Endothelial cell (in vitro differentiated cells): Measurements from ENCODE around the gene FKBP10. TPM values are rescaled to one million over a fixed set of nuclear protein-coding genes. Genes with fewer than 3 reads are reported as not detected.
"Not testable (repeated sequence)": the region's sequence is repeated elsewhere in the genome, so short reads cannot be mapped to it uniquely, and the experiment has no call there.

Experiments
- DNase-seq: peaks from one replicate; pipeline ENCODE4 v3.0.0; 2021; ENCODE audit warnings: low spot score
- H3K27ac Mint-ChIP-seq: one replicate; pipeline ENCODE4 v1.8.0; 2021; ENCODE audit warnings: mixed read lengths, inconsistent platforms; ENCODE audit not compliant: unreplicated experiment
- H3K27me3 Mint-ChIP-seq: one replicate; pipeline ENCODE4 v1.8.0; 2021; ENCODE audit warnings: mild to moderate bottlenecking, moderate library complexity, mixed read lengths, inconsistent platforms; ENCODE audit not compliant: unreplicated experiment
- H3K36me3 Mint-ChIP-seq: one replicate; pipeline ENCODE4 v1.8.0; 2021; ENCODE audit warnings: mild to moderate bottlenecking, low read depth, mixed read lengths, inconsistent platforms; ENCODE audit not compliant: unreplicated experiment
- H3K4me1 Mint-ChIP-seq: one replicate; pipeline ENCODE4 v1.8.0; 2021; ENCODE audit warnings: mild to moderate bottlenecking, mixed read lengths, inconsistent platforms; ENCODE audit not compliant: unreplicated experiment
- H3K4me3 Mint-ChIP-seq: one replicate; pipeline ENCODE4 v1.8.0; 2021; ENCODE audit warnings: mild to moderate bottlenecking, mixed read lengths, inconsistent platforms; ENCODE audit not compliant: unreplicated experiment
- H3K9me3 Mint-ChIP-seq: one replicate; pipeline ENCODE4 v1.8.0; 2021; ENCODE audit warnings: mixed read lengths, inconsistent platforms; ENCODE audit not compliant: unreplicated experiment
- CTCF ChIP-seq: fragments of 200-600 bp; sonication (generic); IDR thresholded peaks from one replicate; pipeline ENCODE4 v1.5.0; 2021; ENCODE audit warnings: antibody characterized with exemption; ENCODE audit not compliant: unreplicated experiment
- total RNA-seq: library from RNA; stranded (reverse); fragmentation: NEBNext Ultra II Directional; extraction: Animal tissue kit (Norgen Biotek cat#: 25700); gene quantifications from one replicate; pipeline ENCODE4 v1.2.1, GENCODE V29; 2021; ENCODE audit not compliant: unreplicated experiment

FKBP10 gene
- total RNA-seq, 1 donor from 2014 or later = 167 TPM

- no peak for TF ChIP-seq CTCF
- Mint-ChIP-seq H3K4me1 (no peaks in the 10 kb centered on the region), H3K36me3 (peaks cover 3% of the 10 kb centered on the region), H3K9me3 (no peaks in the 10 kb centered on the region), H3K4me3 (no peak overlapping the region), H3K27me3 (no peaks in the 10 kb centered on the region), H3K27ac (no peak overlapping the region)
- no peak for DNase-seq
These were observed 32.2 kb downstream of the FKBP10 start for GRCh38 chr17:41844971-41845370.

GRCh38 chr17:41848788-41849187, 36.0 kb downstream of the FKBP10 start:
- Mint-ChIP-seq H3K4me1 (no peaks in the 10 kb centered on the region), H3K36me3 (peaks cover 3% of the 10 kb centered on the region), H3K9me3 (no peaks in the 10 kb centered on the region), H3K27ac (no peak overlapping the region), H3K4me3 (no peak overlapping the region), H3K27me3 (no peaks in the 10 kb centered on the region)
- DNase-seq = no peak
- no peak for TF ChIP-seq CTCF

- H3K27ac Mint-ChIP-seq = no peak overlapping the region
- H3K4me3 Mint-ChIP-seq = no peak overlapping the region
- no peak for DNase-seq
- no peaks in the 10 kb centered on the region for H3K27me3 Mint-ChIP-seq
- no peaks in the 10 kb centered on the region for H3K9me3 Mint-ChIP-seq
- TF ChIP-seq CTCF = no peak
- no peaks in the 10 kb centered on the region for H3K4me1 Mint-ChIP-seq
- peaks cover 3% of the 10 kb centered on the region for H3K36me3 Mint-ChIP-seq
These were observed 36.6 kb downstream of the FKBP10 start for GRCh38 chr17:41849251-41849990.

GRCh38 chr17:41851382-41851781, 38.6 kb downstream of the FKBP10 start:
- H3K4me3 Mint-ChIP-seq, H3K27ac Mint-ChIP-seq, DNase-seq, H3K27me3 Mint-ChIP-seq, H3K9me3 Mint-ChIP-seq, H3K4me1 Mint-ChIP-seq, H3K36me3 Mint-ChIP-seq: not testable (repeated sequence)

- Mint-ChIP-seq H3K9me3 (no peaks in the 10 kb centered on the region), H3K27ac (no peak overlapping the region), H3K27me3 (peaks cover 2% of the 10 kb centered on the region), H3K36me3 (no peaks in the 10 kb centered on the region), H3K4me3 (no peak overlapping the region), H3K4me1 (no peaks in the 10 kb centered on the region)
- no peak for TF ChIP-seq CTCF
- no peak for DNase-seq
These were observed 47.6 kb downstream of the FKBP10 start for GRCh38 chr17:41860254-41860931.
